Measurements from ENCODE around the gene NGRN.

DNA sequence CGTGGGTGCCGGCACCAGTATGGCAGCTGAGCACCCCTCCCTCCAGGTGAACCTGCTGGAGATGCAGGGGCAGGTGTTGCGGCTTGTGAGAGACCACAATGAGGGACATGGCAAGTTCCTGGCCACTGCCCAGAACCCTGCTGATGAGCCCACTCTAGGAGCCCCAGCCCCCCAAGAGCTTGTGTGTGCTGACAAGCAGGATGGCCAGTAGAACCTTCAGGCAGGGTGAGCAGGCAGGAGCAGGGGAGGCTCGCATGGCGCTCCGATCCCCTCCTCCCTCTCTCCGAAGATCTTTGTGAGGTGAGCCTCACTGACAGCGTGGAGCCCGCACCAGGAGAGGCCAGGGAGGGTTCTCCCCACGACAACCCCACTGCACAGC is 29.8 kb downstream of the NGRN start:
- TF ChIP-seq, protein P1, sequence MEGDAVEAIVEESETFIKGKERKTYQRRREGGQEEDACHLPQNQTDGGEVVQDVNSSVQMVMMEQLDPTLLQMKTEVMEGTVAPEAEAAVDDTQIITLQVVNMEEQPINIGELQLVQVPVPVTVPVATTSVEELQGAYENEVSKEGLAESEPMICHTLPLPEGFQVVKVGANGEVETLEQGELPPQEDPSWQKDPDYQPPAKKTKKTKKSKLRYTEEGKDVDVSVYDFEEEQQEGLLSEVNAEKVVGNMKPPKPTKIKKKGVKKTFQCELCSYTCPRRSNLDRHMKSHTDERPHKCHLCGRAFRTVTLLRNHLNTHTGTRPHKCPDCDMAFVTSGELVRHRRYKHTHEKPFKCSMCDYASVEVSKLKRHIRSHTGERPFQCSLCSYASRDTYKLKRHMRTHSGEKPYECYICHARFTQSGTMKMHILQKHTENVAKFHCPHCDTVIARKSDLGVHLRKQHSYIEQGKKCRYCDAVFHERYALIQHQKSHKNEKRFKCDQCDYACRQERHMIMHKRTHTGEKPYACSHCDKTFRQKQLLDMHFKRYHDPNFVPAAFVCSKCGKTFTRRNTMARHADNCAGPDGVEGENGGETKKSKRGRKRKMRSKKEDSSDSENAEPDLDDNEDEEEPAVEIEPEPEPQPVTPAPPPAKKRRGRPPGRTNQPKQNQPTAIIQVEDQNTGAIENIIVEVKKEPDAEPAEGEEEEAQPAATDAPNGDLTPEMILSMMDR (IDR thresholded peaks at IDR 0.05): no peak
- TF ChIP-seq POLR2A (IDR thresholded peaks at IDR 0.05): no peak
